HG02678 (cell line): Measurements from ENCODE around the gene CPN2.
A peak's percentile ranks its signal among the peaks of the same experiment; 100 is the strongest.

Experiments used
- ATAC-seq: cut with Tn5 transposase; IDR thresholded peaks from one replicate; pipeline ENCODE4 v1.9.1; 2021; ENCODE audit warnings: mild to moderate bottlenecking, moderate library complexity; ENCODE audit not compliant: unreplicated experiment

Gene CPN2

DNA sequence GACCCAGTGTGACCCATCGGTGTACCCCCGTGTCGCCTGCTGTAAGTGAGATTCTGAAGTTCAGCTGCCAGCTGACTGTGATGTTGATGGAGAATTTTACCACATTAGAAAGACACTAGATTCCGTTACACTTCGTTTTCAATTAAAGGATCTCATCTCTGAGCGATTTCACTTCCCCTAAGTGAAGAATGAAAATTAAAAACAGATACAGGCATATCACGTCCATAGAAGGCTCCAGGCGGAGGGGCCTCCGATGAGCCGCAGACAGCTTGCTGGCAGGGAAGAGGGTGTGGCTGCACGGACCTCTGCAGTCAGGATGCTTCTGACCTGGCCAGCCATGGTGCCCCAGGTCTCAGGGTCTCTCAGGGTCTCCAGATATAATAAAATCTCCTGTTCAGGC lies 6.6 kb upstream of the CPN2 start:
- ATAC-seq: no peak

DNA sequence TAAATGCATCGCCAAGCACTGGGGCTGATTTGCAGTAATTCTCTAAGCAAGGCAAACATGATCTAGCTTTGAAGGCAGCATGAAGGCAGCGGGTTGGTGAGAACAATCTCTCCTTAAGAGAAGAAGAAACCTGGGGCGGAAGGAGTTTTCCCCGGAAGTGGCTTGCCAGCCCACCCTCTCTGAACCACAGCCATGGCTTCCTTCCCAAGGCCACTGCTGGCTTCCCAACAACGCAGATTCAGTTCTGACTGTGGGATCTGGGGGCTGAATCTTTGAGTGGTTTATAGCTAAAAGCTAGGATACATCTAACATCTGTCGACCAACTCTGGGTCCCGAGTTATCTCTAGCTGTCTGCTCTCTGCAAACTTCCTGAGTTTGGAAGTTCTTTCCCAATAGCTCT lies 4.3 kb upstream of the CPN2 start:
- ATAC-seq: no peak

DNA sequence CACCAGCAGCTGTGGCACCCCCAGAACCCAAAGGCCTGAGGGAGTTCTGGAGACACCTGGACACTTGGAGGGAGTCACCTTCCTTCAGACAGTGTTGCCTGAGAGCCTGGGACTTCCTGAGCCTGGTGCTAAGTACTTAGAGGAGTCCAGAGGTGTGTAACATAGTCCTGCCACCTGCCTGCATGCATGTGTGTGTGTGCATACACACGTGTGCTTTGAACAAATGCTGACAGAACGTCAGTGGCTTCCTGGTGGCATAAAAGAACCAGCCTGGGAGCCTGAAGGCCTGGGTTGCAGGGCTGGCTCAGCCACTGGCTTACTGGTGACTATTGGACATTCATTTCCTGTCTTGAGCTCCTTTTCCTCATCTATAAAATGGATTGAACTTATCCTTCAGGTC lies 3.2 kb upstream of the CPN2 start:
- ATAC-seq: no peak

DNA sequence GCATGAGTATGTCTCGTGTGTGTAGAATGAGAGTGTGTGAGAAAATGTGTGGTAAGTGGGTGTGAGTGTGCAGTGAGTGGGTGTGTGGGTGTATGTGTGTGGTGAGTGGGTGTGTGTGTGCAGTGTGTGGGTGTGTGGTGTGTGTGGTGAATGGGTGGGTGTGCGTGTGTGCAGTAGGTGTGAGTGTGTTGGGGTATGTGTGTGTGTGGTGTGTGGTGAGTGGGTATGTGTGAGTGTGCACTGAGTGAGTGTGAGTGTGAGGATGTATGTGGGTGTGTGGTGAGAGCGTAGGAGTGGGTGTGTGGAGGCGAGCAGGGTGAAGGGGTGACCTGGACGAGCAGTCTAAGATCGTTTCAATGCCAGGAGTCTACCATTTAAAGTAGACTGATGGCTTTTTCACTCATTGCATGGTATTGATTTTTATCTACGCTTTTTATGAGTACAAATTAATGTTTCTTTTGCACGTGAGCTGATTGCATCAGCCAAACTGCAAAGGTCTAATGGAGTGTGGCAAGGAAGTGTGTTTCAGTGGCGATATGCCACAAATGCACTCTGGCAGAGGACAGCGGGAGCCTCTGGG lies 1.6 kb upstream of the CPN2 start:
- ATAC-seq: no peak

DNA sequence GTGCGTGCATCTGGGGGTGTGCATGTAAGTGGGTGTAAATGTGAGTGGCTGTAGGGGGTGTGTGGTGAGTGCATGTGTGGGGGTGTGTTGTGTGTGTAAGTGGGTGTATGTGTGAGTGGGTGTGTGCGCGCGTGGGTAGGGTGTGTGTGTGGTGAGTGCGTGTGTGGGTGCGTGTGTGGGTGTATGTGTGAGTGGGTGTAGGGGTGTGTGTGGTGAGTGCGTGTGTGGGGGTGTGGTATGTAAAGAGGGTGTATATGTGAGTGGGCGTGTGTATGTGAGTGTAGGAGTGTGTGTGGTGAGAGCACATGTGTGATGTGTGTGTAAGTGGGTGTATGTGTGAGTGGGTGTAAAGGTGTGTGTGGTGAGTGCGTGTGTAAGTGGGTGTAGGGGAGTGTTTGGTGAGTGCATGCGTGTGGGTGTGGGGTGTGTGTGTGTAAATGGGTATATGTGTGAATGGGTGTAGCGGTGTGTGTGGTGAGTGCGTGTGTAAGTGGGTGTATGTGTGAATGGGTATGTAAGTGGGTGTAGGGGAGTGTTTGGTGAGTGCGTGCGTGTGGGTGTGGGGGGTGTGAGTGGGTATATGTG lies 916 bp upstream of the CPN2 start:
- ATAC-seq: no peak

- ATAC-seq: no peak
These were observed 429 bp downstream of the CPN2 start for GRCh38 chr3:194350726-194351071.

DNA sequence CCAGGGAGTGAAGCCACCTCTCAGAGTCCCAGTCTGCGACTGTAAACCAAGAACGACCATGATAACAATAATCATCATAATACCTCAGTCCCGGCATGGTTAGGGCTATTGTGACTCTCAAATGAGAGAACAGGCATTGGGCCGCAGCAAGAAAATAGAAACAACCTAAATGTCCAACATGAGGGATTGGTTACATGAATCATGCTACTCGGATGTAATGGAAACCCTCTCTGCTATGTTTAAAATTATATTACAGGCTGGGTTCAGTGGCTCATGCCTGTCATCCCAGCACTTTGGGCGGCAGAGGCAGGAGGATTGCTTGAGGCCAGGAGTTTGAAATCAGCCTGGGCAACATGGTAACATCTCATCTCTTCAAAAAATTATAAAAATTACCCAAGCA lies 2.8 kb downstream of the CPN2 start:
- ATAC-seq: no peak

- no peak for ATAC-seq
These were observed 4.5 kb downstream of the CPN2 start for GRCh38 chr3:194346621-194347020.

GRCh38 chr3:194346035-194346434 lies 5.1 kb downstream of the CPN2 start:
- ATAC-seq: no peak

DNA sequence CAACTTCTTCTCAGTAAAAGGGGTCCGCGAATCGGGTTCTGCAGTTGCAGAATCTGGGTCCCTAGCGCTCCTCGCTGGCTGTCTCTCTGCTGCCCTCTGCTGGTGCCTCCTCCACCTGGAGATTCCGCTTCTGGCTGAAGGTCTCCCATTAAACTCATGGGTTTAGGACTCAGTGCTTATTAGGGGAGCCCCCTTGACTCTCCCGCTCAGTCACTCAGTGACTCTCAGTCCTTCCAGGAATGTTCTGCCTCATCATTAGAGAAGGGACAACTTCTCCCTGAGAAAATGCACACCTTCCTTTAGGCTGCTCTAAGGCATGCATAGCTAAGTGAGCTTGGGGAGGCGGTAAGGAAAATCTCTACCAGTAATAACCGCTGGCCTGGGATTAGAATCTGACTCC lies 7.1 kb downstream of the CPN2 start:
- peak; percentile 61 for ATAC-seq

- no peak for ATAC-seq
These were observed 7.6 kb downstream of the CPN2 start for GRCh38 chr3:194343561-194343893.

DNA sequence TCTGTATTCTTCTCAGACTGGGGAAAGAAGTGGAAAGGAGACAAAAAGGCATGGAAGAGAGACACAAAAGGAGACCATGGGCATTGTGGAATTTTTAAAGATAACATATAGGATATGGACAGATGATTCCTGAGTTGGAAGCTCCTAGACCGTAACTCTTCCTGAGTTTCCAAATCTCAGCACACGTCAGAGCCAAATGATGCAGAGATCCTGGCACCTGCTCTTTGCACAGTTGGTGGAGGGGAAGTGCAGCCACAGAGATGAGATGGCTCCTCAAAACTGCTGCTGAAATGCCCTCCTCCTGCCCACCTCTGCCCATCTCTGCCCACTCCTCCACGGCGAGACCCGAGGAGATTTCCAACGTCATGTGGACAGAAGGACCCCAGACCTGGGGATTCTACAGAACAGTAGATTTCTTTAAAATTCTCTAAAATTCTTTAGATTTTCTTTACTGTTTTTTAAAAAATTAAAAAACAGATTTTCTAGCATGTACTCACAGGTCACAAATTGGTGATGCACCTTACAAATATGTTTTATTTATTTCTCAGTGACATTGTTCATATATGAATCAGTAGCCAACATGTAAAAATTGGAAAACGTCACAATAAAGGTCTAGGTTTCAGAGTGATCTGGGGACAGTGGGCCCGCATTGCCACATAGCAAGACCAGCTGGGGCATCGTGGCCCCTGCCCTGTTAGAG lies 8.1 kb downstream of the CPN2 start:
- ATAC-seq: no peak

DNA sequence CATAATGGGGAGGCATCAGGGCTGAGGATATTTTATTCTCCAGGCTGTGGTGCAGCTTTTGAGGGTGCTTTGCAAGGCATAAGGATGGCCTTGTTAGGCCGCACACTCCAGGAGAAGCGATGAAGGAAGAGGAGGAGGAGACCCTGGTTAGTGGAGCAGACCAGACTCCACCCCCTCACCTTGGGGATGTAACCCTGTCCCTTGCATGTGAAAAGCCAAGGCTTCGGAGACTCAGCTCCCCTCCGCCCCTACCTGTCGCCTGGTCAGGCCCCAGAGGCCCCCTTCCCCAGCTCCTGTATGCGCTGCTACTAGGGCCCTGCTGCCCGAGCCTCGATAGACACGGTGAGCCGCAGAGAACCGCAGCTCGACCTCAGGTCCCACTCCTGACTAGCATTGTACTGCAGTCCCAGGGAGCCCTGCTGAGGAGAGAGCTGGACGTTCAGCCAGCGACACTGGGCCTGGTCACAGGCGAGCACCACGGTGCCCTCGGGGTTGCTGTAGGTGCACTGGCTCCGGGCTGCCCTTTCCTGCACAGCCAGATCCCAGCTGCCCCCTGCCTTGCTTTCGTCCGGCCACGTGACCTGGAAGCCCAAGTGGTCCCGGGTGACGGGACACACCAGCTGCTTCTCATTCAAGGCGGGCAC lies 10.2 kb downstream of the CPN2 start:
- no peak for ATAC-seq

- ATAC-seq: no peak
These were observed 11.3 kb downstream of the CPN2 start for GRCh38 chr3:194339840-194340239.

GRCh38 chr3:194339356-194339755 lies 11.8 kb downstream of the CPN2 start:
- no peak for ATAC-seq

DNA sequence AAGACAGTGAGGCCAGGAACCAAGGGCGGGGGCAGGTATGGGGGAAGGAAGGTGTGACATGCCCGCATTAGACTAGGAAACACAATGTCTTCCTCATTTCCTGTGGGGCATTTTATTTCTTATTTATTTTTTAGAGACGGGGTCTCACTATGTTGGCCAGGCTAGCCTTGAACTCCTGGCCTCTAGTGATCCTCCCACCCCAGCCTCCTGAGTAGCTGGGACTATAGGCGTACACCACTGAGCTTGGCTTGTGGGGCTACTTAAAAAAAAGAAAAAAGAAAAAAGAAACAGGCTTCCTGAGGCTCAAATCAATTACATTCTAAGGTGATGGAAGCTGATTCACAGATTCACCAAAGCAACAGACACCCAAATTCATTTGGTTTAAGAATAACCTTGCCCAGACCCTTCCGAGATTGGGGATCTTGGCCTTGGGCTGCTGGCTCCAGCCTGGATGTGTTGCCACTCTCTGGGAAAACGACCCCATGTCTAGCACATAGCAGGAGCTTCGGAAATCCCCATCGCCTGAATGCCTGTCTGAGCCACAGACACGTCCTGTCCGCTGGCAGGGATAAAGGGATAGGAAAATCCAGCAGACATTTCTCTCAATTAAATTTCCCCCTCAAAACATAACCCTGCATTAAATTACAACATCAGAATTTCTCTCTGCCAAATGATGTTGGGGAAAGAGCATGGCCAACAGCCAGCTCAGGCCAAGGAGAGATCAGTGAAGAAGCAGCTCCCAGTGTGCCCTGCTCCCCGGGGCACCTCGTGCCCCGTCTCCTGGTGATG lies 13.0 kb downstream of the CPN2 start:
- ATAC-seq: no peak

DNA sequence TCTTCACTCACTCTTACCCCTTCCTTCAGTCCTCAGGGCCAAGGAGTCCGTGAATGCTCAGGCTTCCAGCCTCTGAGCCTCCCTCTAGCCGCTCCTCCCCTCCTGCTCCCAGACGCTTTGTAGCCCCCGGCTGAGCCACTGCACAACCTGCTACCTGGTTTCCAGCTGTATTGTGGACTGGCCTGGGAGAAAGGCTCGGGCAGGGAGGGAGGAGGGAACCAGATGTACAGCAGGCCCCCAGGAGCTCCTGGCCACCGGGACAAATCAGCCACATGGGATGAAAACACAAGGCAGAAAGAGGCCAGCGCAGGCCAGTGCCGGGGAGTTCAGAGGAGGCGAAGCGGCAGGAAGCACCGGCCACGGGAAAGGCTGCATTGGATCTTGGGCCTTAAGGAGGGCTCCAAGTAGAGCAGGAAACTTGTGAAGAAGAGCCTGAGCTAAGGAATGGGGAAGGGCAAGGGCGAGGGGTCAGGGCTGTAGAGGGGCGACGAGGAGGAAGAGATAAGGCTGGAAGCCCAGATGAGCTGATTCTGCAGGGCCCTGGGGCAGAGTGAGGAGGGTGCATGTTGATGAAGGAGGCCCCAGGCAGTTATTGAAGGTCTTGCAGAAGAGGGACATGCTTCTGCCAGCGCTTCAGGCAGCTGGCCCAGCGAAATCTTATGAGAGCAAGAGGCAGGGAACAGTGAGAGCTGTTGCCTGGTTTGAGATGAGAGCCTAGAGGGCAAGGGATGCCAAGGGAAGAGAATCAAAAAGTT lies 14.3 kb downstream of the CPN2 start:
- ATAC-seq: no peak

- no peak for ATAC-seq
These were observed 17.2 kb downstream of the CPN2 start for GRCh38 chr3:194333981-194334320.

DNA sequence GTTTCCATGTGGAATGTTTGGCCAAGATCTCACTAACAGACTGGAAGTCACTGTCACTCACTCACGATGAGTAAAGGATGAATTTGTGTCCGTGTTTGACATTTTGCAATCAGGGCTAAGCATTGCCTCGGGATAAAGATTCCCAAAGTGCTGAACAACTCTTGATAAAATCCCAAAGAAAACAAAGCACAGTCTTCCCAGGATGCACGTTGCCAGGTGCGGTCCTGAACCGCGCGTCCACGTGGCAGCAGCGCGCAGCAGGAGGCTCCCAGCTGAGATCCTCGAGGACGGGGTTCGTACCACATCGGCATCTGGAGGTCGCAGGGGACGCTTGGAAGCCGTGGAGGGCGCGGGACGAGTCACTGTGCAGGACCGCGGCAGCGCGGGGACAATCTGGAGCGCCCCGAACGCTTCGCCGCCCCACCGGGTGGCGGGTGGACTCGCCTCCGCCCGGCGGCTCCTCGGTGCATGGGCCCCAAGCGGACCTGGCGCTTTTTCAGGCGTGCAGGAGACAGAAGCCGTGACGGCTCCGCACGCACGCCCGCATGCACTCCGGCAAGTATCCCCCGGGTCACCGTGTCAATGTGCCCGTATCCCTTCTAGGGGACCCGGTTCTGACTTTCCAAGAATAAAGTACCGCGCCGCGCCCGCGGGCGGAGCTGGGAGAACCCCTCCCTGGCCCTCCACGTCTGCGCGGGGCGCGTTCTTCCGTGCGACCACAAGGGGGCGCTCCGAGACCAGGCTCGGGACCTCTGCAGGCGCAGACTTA lies 17.7 kb downstream of the CPN2 start:
- peak; percentile 93 for ATAC-seq

DNA sequence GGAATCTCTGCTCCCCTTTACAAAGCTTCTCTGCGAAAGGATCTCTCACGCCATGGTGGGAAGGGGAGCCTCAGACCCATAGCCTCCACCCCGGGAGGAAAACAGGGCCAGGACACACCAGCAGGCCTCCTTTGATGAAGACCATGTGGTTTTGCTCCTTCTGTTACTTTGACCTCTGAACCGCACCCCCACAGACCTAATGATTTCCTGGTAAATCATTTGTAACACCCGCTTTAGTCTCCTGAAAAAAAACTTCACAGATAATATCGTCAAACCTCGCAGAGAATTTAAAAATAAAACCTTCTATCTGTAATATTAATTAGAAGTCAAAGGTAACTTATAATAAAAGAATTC lies 18.3 kb downstream of the CPN2 start:
- ATAC-seq: no peak
